ENCODE measurements around the gene EFCAB11.

The EFCAB11 gene

DNA sequence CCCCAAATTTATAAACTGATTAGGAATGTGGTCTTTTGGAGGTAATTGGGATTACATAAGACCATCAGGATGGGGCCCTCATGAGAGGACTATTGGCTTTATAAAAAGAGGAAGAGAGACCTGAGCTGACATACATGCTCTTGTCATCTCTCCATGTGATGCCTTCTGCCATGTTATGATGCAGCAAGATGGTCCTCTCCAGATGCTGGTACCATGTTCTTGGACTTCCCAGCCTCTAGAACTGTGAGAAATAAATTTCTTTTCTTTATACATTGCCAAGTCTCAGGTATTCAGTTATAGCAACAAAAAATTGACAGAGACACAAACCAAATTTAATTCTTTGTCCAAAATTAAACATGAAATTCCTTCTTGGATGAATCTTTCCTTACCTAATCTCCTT, 92.9 kb downstream of the EFCAB11 start (continued):
- no peak for TF ChIP-seq CSRNP3 (CRISPR knock-in tag; IDR thresholded peaks at IDR 0.05)

GRCh38 chr14:89858089-89858488, 96.4 kb downstream of the EFCAB11 start:
- ATAC-seq = no peak
- TF ChIP-seq ZNF565 (CRISPR knock-in tag; conservative IDR thresholded peaks at IDR 0.05; ENCODE audit: low read depth) = no peak
- no peak for TF ChIP-seq PPARA (CRISPR knock-in tag; IDR thresholded peaks at IDR 0.05; ENCODE audit: borderline replicate concordance)
- TF ChIP-seq POU6F1 (CRISPR knock-in tag; IDR thresholded peaks at IDR 0.05; ENCODE audit: borderline replicate concordance, low read depth) = no peak
- no peak for TF ChIP-seq CSDC2 (CRISPR knock-in tag; IDR thresholded peaks at IDR 0.05)
- TF ChIP-seq ZFP30 (CRISPR knock-in tag; IDR thresholded peaks at IDR 0.05) = no peak
- TF ChIP-seq BACH2 (CRISPR knock-in tag; IDR thresholded peaks at IDR 0.05; ENCODE audit: borderline replicate concordance) = no peak
- no peak for TF ChIP-seq GLIS3 (CRISPR knock-in tag; IDR thresholded peaks at IDR 0.05)
- no peak for TF ChIP-seq ISL1 (CRISPR knock-in tag; IDR thresholded peaks at IDR 0.05)
- TF ChIP-seq PATZ1 (CRISPR knock-in tag; IDR thresholded peaks at IDR 0.05; ENCODE audit: borderline replicate concordance) = no peak
- TF ChIP-seq ZFP3 (CRISPR knock-in tag; IDR thresholded peaks at IDR 0.05) = no peak

- no peak for TF ChIP-seq OSR1 (CRISPR knock-in tag; IDR thresholded peaks at IDR 0.05)
- no peak for TF ChIP-seq SNAI2 (CRISPR knock-in tag; IDR thresholded peaks at IDR 0.05)
- TF ChIP-seq CREB5 (CRISPR knock-in tag; IDR thresholded peaks at IDR 0.05; ENCODE audit: low read depth) = no peak
- no peak for TF ChIP-seq RARB (CRISPR knock-in tag; IDR thresholded peaks at IDR 0.05)
Measured at GRCh38 chr14:89856871-89857345, 97.6 kb downstream of the EFCAB11 start.

GRCh38 chr14:89855961-89856656, 98.4 kb downstream of the EFCAB11 start:
- ATAC-seq = peak; percentile 82

More at GRCh38 chr14:89856871-89857345, 97.6 kb downstream of the EFCAB11 start:
- peak; percentile 48; the same call in 1 of the 3 replicates for ATAC-seq

More at GRCh38 chr14:89855961-89856656, 98.4 kb downstream of the EFCAB11 start:
- TF ChIP-seq CREB5 (CRISPR knock-in tag; IDR thresholded peaks at IDR 0.05; ENCODE audit: low read depth) (peak; percentile 60; the same call in 1 of the 2 replicates), ISL1 (CRISPR knock-in tag; IDR thresholded peaks at IDR 0.05) (peak; percentile 91), SNAI2 (CRISPR knock-in tag; IDR thresholded peaks at IDR 0.05) (no peak)
